Fibroblast of lung (primary cell): Measurements from ENCODE around the gene NPC1L1. TPM values are rescaled to one million over a fixed set of nuclear protein-coding genes. Genes with fewer than 3 reads are reported as not detected.

ENCODE experiments used
- DNase-seq, 2 donors: peaks; one replicate each; pipeline versions ENCODE4 v3.0.0 to v3.0.0-alpha.2; 2010; ENCODE audit warnings: low read depth in 2 of 2
- H2AFZ ChIP-seq: 2 replicates; pipeline ENCODE4 v1.5.1; 2012; ENCODE audit warnings: low read length, control low read depth, inconsistent platforms
- H3K27ac ChIP-seq: 2 replicates; pipeline ENCODE4 v1.5.1; 2011; ENCODE audit warnings: low read length, control low read depth; ENCODE audit not compliant: insufficient read depth
- H3K27me3 ChIP-seq: 2 replicates; pipeline ENCODE4 v1.5.1; 2011; ENCODE audit warnings: mild to moderate bottlenecking, low read length; ENCODE audit not compliant: control insufficient read depth, insufficient read depth
- H3K36me3 ChIP-seq: 2 replicates; pipeline ENCODE4 v1.5.1; 2011; ENCODE audit warnings: low read length; ENCODE audit not compliant: control insufficient read depth, insufficient read depth
- H3K4me1 ChIP-seq: 2 replicates; pipeline ENCODE4 v1.5.1; 2011; ENCODE audit warnings: low read length; ENCODE audit not compliant: control insufficient read depth, insufficient read depth; ENCODE audit errors: extremely low read depth
- H3K4me2 ChIP-seq: 2 replicates; pipeline ENCODE4 v1.5.1; 2011; ENCODE audit warnings: low read length, control low read depth; ENCODE audit not compliant: insufficient read depth; ENCODE audit errors: extremely low read depth
- H3K4me3 ChIP-seq, 4 experiments: fragments of 200-600 bp in 1 of 4; sonication (generic) in 1 of 4; replicated peaks in 1 of 4; 2 replicates each; pipeline ENCODE4 v1.5.1; 2011 to 2016; ENCODE audit warnings: low read length in 4 of 4, low read depth in 3 of 4, mild to moderate bottlenecking in 3 of 4, control low read depth in 2 of 4, inconsistent platforms in 1 of 4, mixed read lengths in 1 of 4; ENCODE audit not compliant: insufficient read depth in 1 of 4; ENCODE audit errors: control extremely low read depth in 1 of 4
- H3K79me2 ChIP-seq: 2 replicates; pipeline ENCODE4 v1.5.1; 2012; ENCODE audit warnings: mild to moderate bottlenecking, low read length, inconsistent platforms; ENCODE audit not compliant: control insufficient read depth, insufficient read depth
- H3K9ac ChIP-seq: 2 replicates; pipeline ENCODE4 v1.5.1; 2011; ENCODE audit warnings: mild to moderate bottlenecking, low read length, control low read depth; ENCODE audit not compliant: insufficient read depth
- H3K9me3 ChIP-seq: 2 replicates; pipeline ENCODE4 v1.5.1; 2012; ENCODE audit warnings: low read depth, low read length; ENCODE audit not compliant: control insufficient read depth, insufficient read depth
- H4K20me1 ChIP-seq: 2 replicates; pipeline ENCODE4 v1.5.1; 2011; ENCODE audit warnings: low read length; ENCODE audit not compliant: control insufficient read depth, insufficient read depth; ENCODE audit errors: extremely low read depth
- CTCF ChIP-seq, 2 donors: IDR thresholded peaks in 1 of 2; conservative IDR thresholded peaks in 1 of 2; 1 replicate in 1 of 2; 2 replicates in 1 of 2; pipeline ENCODE4 v1.5.1; 2011 to 2012; ENCODE audit warnings: low read length in 2 of 2, control low read depth in 1 of 2, inconsistent platforms in 1 of 2, low read depth in 1 of 2, mild to moderate bottlenecking in 1 of 2
- EZH2 ChIP-seq: IDR thresholded peaks from 2 replicates; pipeline ENCODE4 v1.5.1; 2012; ENCODE audit warnings: low read length, control low read depth, mild to moderate bottlenecking; ENCODE audit errors: missing control alignments
- polyA plus RNA-seq, 2 donors: library from polyadenylated mRNA; depleted of rRNA in 1 of 2; stranded (reverse) in 1 of 2; unstranded in 1 of 2; fragments of >200 nt; gene quantifications; 2 replicates each; pipeline ENCODE4 v1.2.1, GENCODE V29; 2011 to 2012; ENCODE audit warnings: missing spikeins in 1 of 2
- total RNA-seq: library from RNA; depleted of rRNA; stranded (reverse); fragments of >200 nt; gene quantifications from 2 replicates; pipeline ENCODE4 v1.2.1, GENCODE V29; 2014

The NPC1L1 gene
- total and polyA plus RNA-seq, 2 donors (not counting 1 experiment from before 2014, with no cell fraction given): under 0.01 to 0.05 TPM

- H2AFZ ChIP-seq: no peak overlapping the region
- H3K9me3 ChIP-seq: no peaks in the 10 kb centered on the region
- H3K27ac ChIP-seq: no peak overlapping the region
- H3K4me1 ChIP-seq: peaks cover 6% of the 10 kb centered on the region
- peak in 1 of 2 donors; percentile 64 for DNase-seq
- H3K79me2 ChIP-seq: no peaks in the 10 kb centered on the region
- no peak for TF ChIP-seq CTCF (conservative IDR thresholded peaks at IDR 0.05 in 1 of 2, IDR thresholded peaks at IDR 0.05 in 1 of 2; ENCODE audit: low read depth in 1 of 2, low read length in 2 of 2)
- TF ChIP-seq EZH2: no peak
- H3K4me2 ChIP-seq: no peak overlapping the region
- H3K4me3 ChIP-seq: no peak overlapping the region
- no peaks in the 10 kb centered on the region for H4K20me1 ChIP-seq
- H3K27me3 ChIP-seq: no peaks in the 10 kb centered on the region
- H3K36me3 ChIP-seq: no peaks in the 10 kb centered on the region
- no peak overlapping the region for H3K9ac ChIP-seq
Measured at GRCh38 chr7:44534087-44534486, 7.0 kb downstream of the NPC1L1 start.

DNA sequence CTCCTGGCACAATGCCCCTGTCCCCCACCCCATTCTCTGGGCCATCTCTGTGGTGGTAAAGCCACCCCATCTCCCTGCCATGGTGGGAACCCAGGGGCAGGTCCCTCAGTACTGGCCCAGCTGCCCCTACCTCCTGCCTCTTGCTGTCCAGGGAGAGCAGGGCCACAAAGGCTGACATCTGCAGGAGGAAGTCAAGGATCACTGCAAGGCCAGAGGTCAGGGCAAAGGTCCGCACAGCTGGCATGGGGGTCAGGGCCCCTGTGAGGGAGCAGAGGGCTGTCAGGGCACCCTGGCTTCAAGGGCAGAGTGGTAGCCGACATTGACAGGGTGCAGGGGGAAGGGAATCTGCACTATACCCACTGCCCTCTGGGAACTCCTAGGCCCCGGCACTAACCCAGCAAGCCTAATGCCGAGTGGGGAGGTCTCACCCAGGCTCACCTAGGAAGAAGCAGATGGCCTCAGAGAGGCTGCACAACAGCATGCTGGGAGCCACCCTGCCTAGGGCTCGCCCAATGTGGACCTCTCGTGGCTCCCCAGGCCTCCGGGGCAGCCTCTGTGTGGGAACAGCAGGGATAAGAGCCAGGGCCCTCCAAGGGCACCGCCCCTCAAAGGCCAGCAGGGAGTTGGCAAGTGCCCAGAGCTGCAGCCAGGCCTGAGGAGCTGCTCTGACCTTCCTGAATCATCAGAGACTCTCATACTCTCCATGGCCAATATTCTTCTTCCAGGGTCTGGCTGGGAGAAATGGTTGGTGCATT lies 7.7 kb downstream of the NPC1L1 start:
- H3K27me3 ChIP-seq: no peaks in the 10 kb centered on the region
- no peak overlapping the region for H3K4me2 ChIP-seq
- no peaks in the 10 kb centered on the region for H3K36me3 ChIP-seq
- H3K9ac ChIP-seq: no peak overlapping the region
- H4K20me1 ChIP-seq: no peaks in the 10 kb centered on the region
- DNase-seq: peak in 1 of 2 donors; percentile 47
- no peaks in the 10 kb centered on the region for H3K9me3 ChIP-seq
- H3K79me2 ChIP-seq: no peaks in the 10 kb centered on the region
- peaks cover 6% of the 10 kb centered on the region for H3K4me1 ChIP-seq
- no peak overlapping the region for H3K27ac ChIP-seq
- TF ChIP-seq CTCF (conservative IDR thresholded peaks at IDR 0.05 in 1 of 2, IDR thresholded peaks at IDR 0.05 in 1 of 2; ENCODE audit: low read depth in 1 of 2, low read length in 2 of 2) (no peak), EZH2 (no peak)
- H3K4me3 ChIP-seq: no peak overlapping the region
- no peak overlapping the region for H2AFZ ChIP-seq

- Histone ChIP-seq H2AFZ (no peak overlapping the region), H3K4me3 (no peak overlapping the region), H3K9me3 (no peaks in the 10 kb centered on the region), H3K36me3 (no peaks in the 10 kb centered on the region), H3K4me1 (peaks cover 6% of the 10 kb centered on the region), H3K79me2 (no peaks in the 10 kb centered on the region), H3K27me3 (no peaks in the 10 kb centered on the region), H3K4me2 (no peak overlapping the region), H4K20me1 (no peaks in the 10 kb centered on the region), H3K9ac (no peak overlapping the region), H3K27ac (no peak overlapping the region)
- no peak for DNase-seq
- TF ChIP-seq EZH2 (no peak), CTCF (conservative IDR thresholded peaks at IDR 0.05 in 1 of 2, IDR thresholded peaks at IDR 0.05 in 1 of 2; ENCODE audit: low read depth in 1 of 2, low read length in 2 of 2) (no peak)
Measured at GRCh38 chr7:44531421-44532380, 9.4 kb downstream of the NPC1L1 start.
